HCT116 (cell line): ENCODE measurements around the gene CT47C1. TPM values are rescaled to one million over a fixed set of nuclear protein-coding genes. Genes with fewer than 3 reads are reported as not detected.

ENCODE experiments used
- ATAC-seq: fragments of 200-7000 bp; cut with Tn5 transposase; 2 replicates; pipeline ENCODE4 v1.9.1; 2020; ENCODE audit warnings: mild to moderate bottlenecking, moderate library complexity
- BruUV-seq: library from RNA; stranded (reverse); fragments of 400-500 nt; replicated peaks from 2 replicates; lab custom pipeline; 2021; lab: Mats Ljungman, UMichigan
- CTCF ChIA-PET: fragments of 300-600 bp; sonication (Branson Sonifier 250); formaldehyde crosslinking; loops from one replicate; lab custom pipeline; 2021; ENCODE audit warnings: antibody characterized with exemption; lab: Charles Lee
- POLR2A ChIA-PET: fragments of 300-600, 350-600 bp; sonication (Branson Sonifier 250); formaldehyde crosslinking; loops from one replicate; lab custom pipeline; 2021; ENCODE audit warnings: antibody characterized with exemption; lab: Charles Lee
- RAD21 ChIA-PET, 2 experiments: fragments of 300-600 bp; sonication (Branson Sonifier 250); formaldehyde crosslinking; loops; one replicate each; lab custom pipeline; 2023; ENCODE audit warnings: low total read pairs in 2 of 2; ENCODE audit not compliant: uncharacterized antibody in 2 of 2, unreplicated experiment in 2 of 2, low non-redundant PET in 1 of 2; lab: Charles Lee
- DNase-seq: peaks from one replicate; pipeline ENCODE4 v3.0.0-alpha.2; 2010; ENCODE audit warnings: low read depth, low spot score
- H2AFZ ChIP-seq: fragments of 200-600 bp; shearing (Covaris generic), sonication (generic); 2 replicates; pipeline ENCODE4 v1.6.1; 2017; ENCODE audit warnings: low read depth, mixed run types, mixed read lengths, antibody characterized with exemption, low read length; ENCODE audit not compliant: poor library complexity, severe bottlenecking
- H3K27ac ChIP-seq: 2 replicates; pipeline ENCODE4 v1.5.1; 2012; ENCODE audit warnings: low read depth, low read length
- H3K27me3 ChIP-seq: fragments of 200-600 bp; sonication (generic); 2 replicates; pipeline ENCODE4 v1.6.1; 2016; ENCODE audit warnings: mixed run types, low read length, mixed read lengths; ENCODE audit not compliant: insufficient read depth
- H3K36me3 ChIP-seq, 2 experiments: fragments of 200-500 bp in 1 of 2; fragments of 200-600 bp in 1 of 2; sonication (Bioruptor generic) in 1 of 2; sonication (generic) in 1 of 2; 2 replicates each; pipeline versions ENCODE4 v1.5.1 to v1.6.1; 2014 to 2016; ENCODE audit warnings: low read length in 2 of 2, inconsistent platforms in 1 of 2, mixed read lengths in 1 of 2, mixed run types in 1 of 2; ENCODE audit not compliant: insufficient read depth in 2 of 2, control insufficient read depth in 1 of 2
- H3K4me1 ChIP-seq, 2 experiments: fragments of 200-600 bp in 1 of 2; sonication (generic) in 1 of 2; 2 replicates each; pipeline versions ENCODE4 v1.5.1 to v1.6.1; 2012 to 2017; ENCODE audit warnings: low read length in 2 of 2, inconsistent platforms in 1 of 2, mild to moderate bottlenecking in 1 of 2, mixed read lengths in 1 of 2, mixed run types in 1 of 2, moderate library complexity in 1 of 2; ENCODE audit not compliant: insufficient read depth in 2 of 2, control insufficient read depth in 1 of 2
- H3K4me2 ChIP-seq: fragments of 200-600 bp; sonication (generic); 2 replicates; pipeline ENCODE4 v1.6.1; 2017; ENCODE audit warnings: mixed run types, low read length, mixed read lengths
- H3K4me3 ChIP-seq, 2 experiments: fragments of 200-600 bp in 1 of 2; sonication (generic) in 1 of 2; replicated peaks in 1 of 2; 2 replicates each; pipeline ENCODE4 v1.5.1; 2011 to 2016; ENCODE audit warnings: low read length in 2 of 2, control low read depth in 1 of 2, low read depth in 1 of 2, mild to moderate bottlenecking in 1 of 2, mixed read lengths in 1 of 2, mixed run types in 1 of 2
- H3K79me2 ChIP-seq: fragments of 200-600 bp; sonication (generic); 2 replicates; pipeline ENCODE4 v1.6.1; 2017; ENCODE audit warnings: mild to moderate bottlenecking, mixed run types, low read length, moderate library complexity, mixed read lengths; ENCODE audit not compliant: insufficient read depth
- H3K9ac ChIP-seq: fragments of 200-600 bp; sonication (generic); 2 replicates; pipeline ENCODE4 v1.6.1; 2016; ENCODE audit warnings: low read length, mixed read lengths
- H3K9me2 ChIP-seq: fragments of 200-600 bp; sonication (generic), shearing (Covaris generic); 2 replicates; pipeline ENCODE4 v1.6.1; 2017; ENCODE audit warnings: mixed run types, mild to moderate bottlenecking, moderate library complexity; ENCODE audit not compliant: insufficient read depth
- H3K9me3 ChIP-seq, 2 experiments: fragments of 200-500 bp in 1 of 2; fragments of 200-600 bp in 1 of 2; sonication (Bioruptor generic) in 1 of 2; sonication (generic) in 1 of 2; 2 replicates each; pipeline ENCODE4 v1.6.1; 2014 to 2017; ENCODE audit warnings: low read length in 2 of 2, mixed read lengths in 2 of 2, inconsistent platforms in 1 of 2, low read depth in 1 of 2, mild to moderate bottlenecking in 1 of 2, mixed run types in 1 of 2, moderate library complexity in 1 of 2; ENCODE audit not compliant: control insufficient read depth in 1 of 2, insufficient read depth in 1 of 2
- H4K20me1 ChIP-seq: fragments of 200-600 bp; sonication (generic), shearing (Covaris generic); 2 replicates; pipeline ENCODE4 v1.6.1; 2017; ENCODE audit warnings: mixed run types, mild to moderate bottlenecking, moderate library complexity; ENCODE audit not compliant: insufficient read depth
- CBX3 ChIP-seq: IDR thresholded peaks from 2 replicates; pipeline ENCODE4 v1.6.1; 2012; ENCODE audit warnings: low read depth
- CEBPB ChIP-seq: IDR thresholded peaks from 2 replicates; pipeline ENCODE4 v1.6.1; 2012; ENCODE audit warnings: low read depth
- EGR1 ChIP-seq: IDR thresholded peaks from 2 replicates; pipeline ENCODE4 v1.6.1; 2012; ENCODE audit warnings: low read depth
- ELF1 ChIP-seq: IDR thresholded peaks from 2 replicates; pipeline ENCODE4 v1.6.1; 2012; ENCODE audit warnings: low read depth, borderline replicate concordance
- EZH2 ChIP-seq: fragments of 200-600 bp; sonication (generic); IDR thresholded peaks from 2 replicates; pipeline ENCODE4 v1.6.1; 2017; ENCODE audit warnings: antibody characterized with exemption, mixed run types
- EZH2phosphoT487 ChIP-seq: fragments of 200-600 bp; IDR thresholded peaks from 2 replicates; pipeline ENCODE4 v1.6.1; 2018; ENCODE audit warnings: antibody characterized with exemption, borderline replicate concordance
- JUND ChIP-seq: IDR thresholded peaks from 2 replicates; pipeline ENCODE4 v1.6.1; 2012
- POLR2AphosphoS5 ChIP-seq: IDR thresholded peaks from 2 replicates; pipeline ENCODE4 v1.6.1; 2011; ENCODE audit warnings: mild to moderate bottlenecking, low read depth, low read length, moderate library complexity
- RAD21 ChIP-seq: IDR thresholded peaks from 2 replicates; pipeline ENCODE4 v1.6.1; 2012; ENCODE audit warnings: low read depth, mild to moderate bottlenecking
- SIN3A ChIP-seq: IDR thresholded peaks from 2 replicates; pipeline ENCODE4 v1.6.1; 2012; ENCODE audit warnings: low read depth
- SP1 ChIP-seq: IDR thresholded peaks from 2 replicates; pipeline ENCODE4 v1.6.1; 2012; ENCODE audit warnings: low read depth
- SRF ChIP-seq: IDR thresholded peaks from 2 replicates; pipeline ENCODE4 v1.6.1; 2012; ENCODE audit warnings: low read depth
- TCF7L2 ChIP-seq: IDR thresholded peaks from 2 replicates; pipeline ENCODE4 v1.7.0; 2011; ENCODE audit warnings: borderline replicate concordance, inconsistent platforms; ENCODE audit not compliant: insufficient read depth, insufficient read length; ENCODE audit errors: extremely low read depth
- YY1 ChIP-seq: IDR thresholded peaks from 2 replicates; pipeline ENCODE4 v1.6.1; 2011; ENCODE audit warnings: low read length, low read depth, moderate library complexity, mild to moderate bottlenecking; ENCODE audit not compliant: insufficient replicate concordance; ENCODE audit errors: extremely low read depth
- ZFX ChIP-seq: fragments of 450-650 bp; IDR thresholded peaks from 2 replicates; pipeline ENCODE4 v1.6.1; 2017
- ZNF274 ChIP-seq: fragments of 200-500 bp; sonication (Bioruptor generic); IDR thresholded peaks from 2 replicates; pipeline ENCODE4 v1.6.1; 2014; ENCODE audit warnings: mild to moderate bottlenecking, low read depth, low read length, inconsistent platforms
- intact Hi-C: fragments of 100-400 bp; cut with micrococcal nuclease; formaldehyde crosslinking; loops from 2 replicates; pipeline ENCODE4 v1.10.0; 2022
- total RNA-seq: library from RNA; stranded (reverse); gene quantifications from one replicate; pipeline ENCODE4 v1.2.1, GENCODE V29; 2021; ENCODE audit not compliant: unreplicated experiment
- TF ChIP-seq, protein P1 (sequence below): IDR thresholded peaks from 2 replicates; pipeline ENCODE4 v1.6.1; 2011; ENCODE audit warnings: mild to moderate bottlenecking, low read length, moderate library complexity; ENCODE audit not compliant: insufficient replicate concordance; ENCODE audit errors: extremely low read depth
- TF ChIP-seq, protein P2 (sequence below): IDR thresholded peaks from 2 replicates; pipeline ENCODE4 v1.6.1; 2012

Gene CT47C1
- total RNA-seq, 1 experiment from 2014 or later, result not detected

DNA sequence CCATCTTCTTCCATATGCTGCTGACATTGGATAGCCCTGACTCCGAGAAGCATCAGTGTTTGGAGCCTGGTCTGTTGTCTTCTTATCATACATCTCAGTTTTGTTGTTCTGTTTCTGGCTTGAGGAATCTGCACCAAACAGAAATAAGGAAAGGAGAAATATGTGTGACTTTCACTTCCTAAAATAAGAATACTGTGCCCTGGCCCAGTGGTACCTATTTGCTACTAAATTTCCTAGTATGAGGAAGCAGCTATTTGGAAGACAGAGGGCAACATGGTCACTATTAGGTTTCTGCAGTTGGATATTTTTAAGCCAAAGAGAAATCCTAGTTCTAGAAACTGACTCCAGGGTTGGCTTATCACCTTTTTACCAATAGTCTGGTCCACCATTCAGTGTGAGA, 16.8 kb downstream of the CT47C1 start:
- Histone ChIP-seq H3K27ac (no peak overlapping the region), H3K4me2 (no peak overlapping the region), H3K9ac (no peak overlapping the region), H3K9me3 (no peaks in the 10 kb centered on the region), H3K4me3 (no peak overlapping the region), H2AFZ (no peak overlapping the region), H3K4me1 (no peaks in the 10 kb centered on the region), H4K20me1 (no peaks in the 10 kb centered on the region), H3K36me3 (no peaks in the 10 kb centered on the region), H3K27me3 (0 out of 2 replicates have a peak, but pooled peaks cover 4% of the 10 kb centered on the region), H3K9me2 (no peaks in the 10 kb centered on the region), H3K79me2 (no peaks in the 10 kb centered on the region)
- no peak for DNase-seq
- intact Hi-C loops, result no loop called here
- ChIA-PET CTCF (no interaction called here), POLR2A (no interaction called here), RAD21 (no interaction called here)
- no TSS peak for BruUV-seq
- no peak for TF ChIP-seq TCF7L2
- TF ChIP-seq SIN3A, result no peak
- no peak for TF ChIP-seq YY1
- TF ChIP-seq EZH2, result no peak
- TF ChIP-seq ZNF274, result no peak
- TF ChIP-seq JUND, result no peak
- no peak for TF ChIP-seq ZFX
- no peak for TF ChIP-seq CBX3
- no peak for TF ChIP-seq POLR2AphosphoS5
- ATAC-seq, result no peak

GRCh38 chrX:119090627-119091026, 17.8 kb downstream of the CT47C1 start:
- Histone ChIP-seq H3K4me1 (no peaks in the 10 kb centered on the region), H3K9me2 (no peaks in the 10 kb centered on the region), H3K27me3 (0 out of 2 replicates have a peak, but pooled peaks cover 4% of the 10 kb centered on the region), H3K9me3 (no peaks in the 10 kb centered on the region), H3K9ac (no peak overlapping the region), H2AFZ (no peak overlapping the region), H4K20me1 (no peaks in the 10 kb centered on the region), H3K79me2 (no peaks in the 10 kb centered on the region), H3K4me2 (no peak overlapping the region), H3K36me3 (no peaks in the 10 kb centered on the region), H3K27ac (no peak overlapping the region), H3K4me3 (no peak overlapping the region)
- BruUV-seq, result no TSS peak
- DNase-seq (no peak), ATAC-seq (no peak)
- intact Hi-C loops, result no loop called here
- POLR2A ChIA-PET, result no interaction called here
- CTCF ChIA-PET, result no interaction called here
- RAD21 ChIA-PET, result no interaction called here
- TF ChIP-seq TCF7L2 (no peak), YY1 (no peak), EZH2 (no peak), ZFX (no peak), EGR1 (no peak), SP1 (no peak), EZH2phosphoT487 (no peak), RAD21 (no peak), SIN3A (no peak), CEBPB (no peak), CBX3 (no peak), ELF1 (no peak), SRF (no peak)
- TF ChIP-seq, protein P1, sequence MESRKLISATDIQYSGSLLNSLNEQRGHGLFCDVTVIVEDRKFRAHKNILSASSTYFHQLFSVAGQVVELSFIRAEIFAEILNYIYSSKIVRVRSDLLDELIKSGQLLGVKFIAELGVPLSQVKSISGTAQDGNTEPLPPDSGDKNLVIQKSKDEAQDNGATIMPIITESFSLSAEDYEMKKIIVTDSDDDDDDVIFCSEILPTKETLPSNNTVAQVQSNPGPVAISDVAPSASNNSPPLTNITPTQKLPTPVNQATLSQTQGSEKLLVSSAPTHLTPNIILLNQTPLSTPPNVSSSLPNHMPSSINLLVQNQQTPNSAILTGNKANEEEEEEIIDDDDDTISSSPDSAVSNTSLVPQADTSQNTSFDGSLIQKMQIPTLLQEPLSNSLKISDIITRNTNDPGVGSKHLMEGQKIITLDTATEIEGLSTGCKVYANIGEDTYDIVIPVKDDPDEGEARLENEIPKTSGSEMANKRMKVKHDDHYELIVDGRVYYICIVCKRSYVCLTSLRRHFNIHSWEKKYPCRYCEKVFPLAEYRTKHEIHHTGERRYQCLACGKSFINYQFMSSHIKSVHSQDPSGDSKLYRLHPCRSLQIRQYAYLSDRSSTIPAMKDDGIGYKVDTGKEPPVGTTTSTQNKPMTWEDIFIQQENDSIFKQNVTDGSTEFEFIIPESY, result no peak
- TF ChIP-seq, protein P2, sequence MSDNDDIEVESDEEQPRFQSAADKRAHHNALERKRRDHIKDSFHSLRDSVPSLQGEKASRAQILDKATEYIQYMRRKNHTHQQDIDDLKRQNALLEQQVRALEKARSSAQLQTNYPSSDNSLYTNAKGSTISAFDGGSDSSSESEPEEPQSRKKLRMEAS, result no peak
